Effector memory CD8-positive, alpha-beta T cell (primary cell): ENCODE measurements around the gene ST3GAL2.
A peak's percentile ranks its signal among the peaks of the same experiment; 100 is the strongest.
"Not testable (repeated sequence)": the region's sequence is repeated elsewhere in the genome, so short reads cannot be mapped to it uniquely, and the experiment has no call there.

Experiments used
- ATAC-seq: fragments of 150-1000 bp; cut with Tn5 transposase; replicated peaks from 2 replicates; pipeline ENCODE4 v1.10.0; 2021; ENCODE audit warnings: mild to moderate bottlenecking, moderate library complexity
- DNase-seq, 3 experiments: peaks; one replicate each; pipeline ENCODE4 v3.0.0; 2021
- H3K27ac Mint-ChIP-seq, 2 donors: one replicate each; pipeline ENCODE4 v1.8.0; 2022; ENCODE audit warnings: mild to moderate bottlenecking in 2 of 2, mixed read lengths in 2 of 2, moderate library complexity in 2 of 2
- H3K27me3 Mint-ChIP-seq, 2 donors: one replicate each; pipeline ENCODE4 v1.8.0; 2022; ENCODE audit warnings: mixed read lengths in 2 of 2
- H3K36me3 Mint-ChIP-seq: one replicate; pipeline ENCODE4 v1.8.0; 2022; ENCODE audit warnings: mild to moderate bottlenecking, moderate library complexity, mixed read lengths; ENCODE audit not compliant: insufficient read depth
- H3K4me1 Mint-ChIP-seq, 2 donors: one replicate each; pipeline ENCODE4 v1.8.0; 2022; ENCODE audit warnings: low read depth in 2 of 2, mixed read lengths in 2 of 2
- H3K4me3 Mint-ChIP-seq, 2 donors: one replicate each; pipeline ENCODE4 v1.8.0; 2022; ENCODE audit warnings: mild to moderate bottlenecking in 2 of 2, mixed read lengths in 2 of 2, moderate library complexity in 2 of 2
- H3K9me3 Mint-ChIP-seq, 2 donors: one replicate each; pipeline ENCODE4 v1.8.0; 2022; ENCODE audit warnings: mixed read lengths in 2 of 2

Gene ST3GAL2

DNA sequence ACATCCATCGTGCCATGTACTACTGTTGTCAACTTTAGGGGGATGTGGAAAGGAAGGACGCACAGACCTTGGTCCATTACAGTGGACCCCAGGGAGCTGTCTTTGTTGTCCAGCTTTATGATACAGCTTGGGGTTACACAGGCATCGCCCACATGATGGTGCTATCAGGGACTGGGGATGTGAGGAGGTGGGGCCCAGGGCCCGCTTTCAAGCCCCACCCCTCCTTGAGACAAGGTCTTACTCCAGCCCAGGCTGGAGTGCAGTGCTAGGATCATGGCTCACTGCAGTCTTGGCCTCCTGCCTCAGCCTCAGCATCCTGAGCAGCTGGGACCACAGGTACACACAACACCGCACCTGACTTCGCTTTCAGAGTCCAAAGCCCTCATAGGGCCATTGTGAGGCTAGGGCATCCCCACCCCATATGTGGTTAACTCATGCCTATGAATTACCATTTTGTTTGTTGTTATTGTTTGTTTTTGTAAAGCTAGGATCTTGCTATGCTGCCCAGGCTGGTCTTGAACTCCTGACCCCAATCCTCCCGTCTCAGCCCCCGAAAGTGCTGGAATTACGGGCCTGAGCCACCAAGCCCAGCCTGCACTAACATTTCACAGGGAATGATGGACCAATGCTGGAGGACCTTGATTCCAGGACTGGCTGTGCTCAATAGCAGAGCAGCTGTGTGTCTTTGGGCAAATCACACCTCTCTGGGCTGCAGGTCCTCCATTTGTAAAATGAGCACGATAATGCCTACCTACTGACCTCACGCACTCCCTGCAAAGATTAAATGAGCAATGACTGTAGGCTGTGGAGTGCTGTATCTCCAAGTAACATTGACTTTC, 17.2 kb downstream of the ST3GAL2 start:
- no peak for DNase-seq
- no peak for ATAC-seq
- no peak overlapping the region for H3K4me3 Mint-ChIP-seq
- H3K27ac Mint-ChIP-seq = peak overlapping the region in 1 of 2 donors; percentile 57
- no peaks in the 10 kb centered on the region for H3K36me3 Mint-ChIP-seq
- no peaks in the 10 kb centered on the region for H3K9me3 Mint-ChIP-seq
- no peaks in the 10 kb centered on the region for H3K27me3 Mint-ChIP-seq
- H3K4me1 Mint-ChIP-seq = peaks cover 23 to 39% of the 10 kb centered on the region in 2 donors

DNA sequence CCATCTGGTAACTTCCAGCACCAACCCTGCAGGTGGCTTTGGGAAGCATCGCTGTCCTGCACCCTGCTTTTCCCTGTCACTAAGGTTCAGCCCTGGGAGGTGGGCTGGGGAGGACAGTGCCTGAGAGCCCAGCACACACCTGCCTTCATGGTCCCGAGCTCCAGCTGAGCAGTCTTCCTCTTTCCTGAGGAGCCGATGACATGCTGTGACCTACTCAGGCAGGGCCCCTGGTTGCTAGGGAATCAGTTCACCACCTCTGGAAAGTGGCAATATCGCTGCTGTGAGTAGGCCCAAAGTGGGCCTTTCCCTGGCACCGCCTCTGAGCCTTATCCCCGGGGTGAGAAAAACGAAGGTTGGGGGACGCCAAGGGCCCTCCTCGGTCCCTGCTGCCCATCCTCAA, 17.9 kb downstream of the ST3GAL2 start:
- Mint-ChIP-seq H3K4me3 (no peak overlapping the region), H3K27ac (peak overlapping the region in 1 of 2 donors; percentile 38), H3K4me1 (peaks cover 23 to 39% of the 10 kb centered on the region in 2 donors), H3K36me3 (no peaks in the 10 kb centered on the region), H3K9me3 (no peaks in the 10 kb centered on the region), H3K27me3 (no peaks in the 10 kb centered on the region)
- ATAC-seq (no peak), DNase-seq (no peak)

DNA sequence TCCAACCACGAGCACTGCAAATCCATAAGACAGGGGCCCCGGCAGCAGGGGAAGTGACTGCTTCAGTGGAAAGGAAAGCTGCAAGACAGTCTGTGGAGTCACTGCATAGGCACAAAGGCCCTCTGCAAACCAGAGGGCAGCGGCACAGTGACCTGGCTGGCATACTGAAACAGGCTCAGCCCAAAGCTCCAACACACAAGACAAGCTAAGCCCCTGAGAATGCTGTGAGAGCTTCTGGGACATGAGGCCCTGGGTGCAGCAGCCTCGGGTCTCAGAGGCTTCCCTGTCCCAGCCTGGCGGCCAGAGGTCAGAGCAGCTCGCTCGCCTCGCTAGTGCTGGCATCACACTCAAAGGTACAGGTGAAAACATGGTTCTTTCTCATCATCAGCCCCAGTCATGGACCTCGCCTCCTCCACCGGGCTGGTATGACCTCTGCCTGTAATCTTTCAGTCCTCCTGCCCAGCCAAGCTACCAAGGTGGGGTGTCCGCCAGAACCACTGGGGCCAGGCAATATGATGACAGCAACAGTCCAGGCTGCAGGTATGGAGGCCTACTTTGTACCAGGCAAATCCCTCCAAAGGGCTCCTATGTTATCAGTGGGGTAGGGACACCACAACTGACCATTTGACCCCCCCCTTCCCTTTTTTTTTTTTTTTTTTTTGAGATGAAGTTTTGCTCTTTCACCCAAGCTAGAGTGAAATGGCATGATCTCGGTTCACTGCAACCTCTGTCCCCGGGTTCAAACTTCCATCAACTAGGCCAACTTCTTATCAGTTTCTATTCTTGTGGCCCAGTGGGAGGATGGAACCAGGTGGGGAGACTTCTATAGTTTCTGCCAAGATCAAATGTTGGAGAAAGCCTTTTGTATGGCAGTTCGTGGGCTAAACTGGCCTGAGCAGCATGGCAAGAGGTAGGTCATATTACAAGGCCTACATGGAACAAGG, 19.2 kb downstream of the ST3GAL2 start:
- DNase-seq (no peak), ATAC-seq (no peak)
- no peaks in the 10 kb centered on the region for H3K36me3 Mint-ChIP-seq
- H3K4me3 Mint-ChIP-seq = no peak overlapping the region
- H3K27me3 Mint-ChIP-seq = no peaks in the 10 kb centered on the region
- H3K27ac Mint-ChIP-seq = peak overlapping the region in 1 of 2 donors; percentile 86
- H3K9me3 Mint-ChIP-seq = no peaks in the 10 kb centered on the region
- H3K4me1 Mint-ChIP-seq = peaks cover 20 to 39% of the 10 kb centered on the region in 2 donors

DNA sequence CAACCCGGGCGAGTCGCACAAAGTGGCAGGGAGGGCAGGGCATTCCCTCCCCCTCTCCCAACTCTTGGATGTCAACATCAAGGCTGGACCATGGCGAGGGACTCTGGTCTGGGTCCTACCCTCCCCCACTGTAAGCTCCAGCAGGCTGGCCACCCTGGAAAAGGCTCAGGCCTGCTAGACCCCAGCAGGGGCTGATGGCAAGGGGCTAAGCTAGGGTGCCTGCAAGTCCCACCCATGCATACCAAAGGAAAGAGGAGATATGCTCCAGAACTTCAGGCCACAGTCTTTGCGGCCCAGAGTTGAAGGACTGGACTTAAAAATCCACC, 19.9 kb downstream of the ST3GAL2 start:
- Mint-ChIP-seq H3K27me3 (no peaks in the 10 kb centered on the region), H3K4me1 (peaks cover 20 to 39% of the 10 kb centered on the region in 2 donors), H3K9me3 (no peaks in the 10 kb centered on the region), H3K4me3 (peak overlapping the region; percentile 18 to 50), H3K36me3 (no peaks in the 10 kb centered on the region), H3K27ac (peak overlapping the region; percentile 19 to 86)
- no peak for DNase-seq
- ATAC-seq = no peak

DNA sequence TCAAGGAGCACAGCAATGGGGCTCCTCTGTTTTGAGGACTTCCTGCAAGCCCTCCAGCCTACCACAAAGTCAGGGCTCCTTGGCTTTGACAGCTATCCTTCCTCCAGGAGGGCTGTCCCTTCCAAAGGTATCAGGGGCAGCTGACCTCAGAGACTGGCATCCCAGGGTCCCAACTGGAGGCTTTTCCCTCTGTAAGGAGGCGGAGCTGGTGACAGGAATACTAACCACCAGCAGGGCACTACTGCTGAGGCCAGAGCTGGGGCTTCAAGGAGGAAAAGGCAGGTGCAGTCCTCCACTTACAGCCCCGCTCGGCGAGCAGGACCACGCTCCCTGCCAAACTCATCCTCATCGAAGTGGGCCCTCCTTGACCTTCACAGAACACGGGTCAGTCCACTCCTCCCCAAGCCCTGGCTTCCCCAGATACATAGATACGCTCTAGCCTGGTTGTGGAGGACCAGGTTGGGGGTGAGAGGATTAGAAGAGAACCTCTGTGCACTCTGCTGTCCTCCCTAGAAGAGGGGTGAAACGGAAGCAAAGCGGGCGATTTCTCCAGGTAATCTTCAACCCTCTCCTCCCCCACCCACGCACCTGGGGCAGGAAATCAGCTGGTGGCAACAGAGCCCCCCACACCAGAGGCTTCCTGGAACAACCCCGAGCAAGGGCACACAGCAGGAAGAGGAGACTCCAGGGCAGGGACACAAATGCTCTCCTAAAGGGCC, 20.5 kb downstream of the ST3GAL2 start:
- no peaks in the 10 kb centered on the region for H3K27me3 Mint-ChIP-seq
- DNase-seq (no peak), ATAC-seq (no peak)
- no peaks in the 10 kb centered on the region for H3K9me3 Mint-ChIP-seq
- no peaks in the 10 kb centered on the region for H3K36me3 Mint-ChIP-seq
- peaks cover 20 to 39% of the 10 kb centered on the region in 2 donors for H3K4me1 Mint-ChIP-seq
- peak overlapping the region; percentile 19 to 86 for H3K27ac Mint-ChIP-seq
- H3K4me3 Mint-ChIP-seq = peak overlapping the region; percentile 18 to 50

DNA sequence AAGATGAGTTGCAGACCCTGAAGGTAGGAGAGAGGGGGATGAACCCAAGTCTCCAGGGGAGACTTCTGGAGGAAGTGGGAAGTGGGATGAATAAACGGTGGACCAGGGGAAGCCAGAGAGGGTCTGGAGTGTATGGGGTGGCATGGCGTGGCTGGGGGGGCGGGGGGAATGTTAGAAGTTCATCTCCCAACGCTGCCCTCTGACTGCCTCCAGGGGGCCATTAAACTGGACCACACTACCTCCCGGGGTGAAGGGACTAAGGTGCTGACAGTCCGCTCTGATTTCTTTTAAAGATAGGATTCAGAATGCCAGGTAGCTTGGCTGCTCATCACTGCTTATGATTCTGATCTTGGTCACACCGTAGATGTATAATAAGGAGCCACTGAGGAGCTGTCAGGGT, 21.2 kb downstream of the ST3GAL2 start:
- no peak for ATAC-seq
- Mint-ChIP-seq H3K27me3 (no peaks in the 10 kb centered on the region), H3K4me1 (peaks cover 19 to 36% of the 10 kb centered on the region in 2 donors), H3K36me3 (no peaks in the 10 kb centered on the region), H3K9me3 (no peaks in the 10 kb centered on the region), H3K4me3 (peak overlapping the region in 1 of 2 donors; percentile 33), H3K27ac (peak overlapping the region in 1 of 2 donors; percentile 65)
- no peak for DNase-seq

DNA sequence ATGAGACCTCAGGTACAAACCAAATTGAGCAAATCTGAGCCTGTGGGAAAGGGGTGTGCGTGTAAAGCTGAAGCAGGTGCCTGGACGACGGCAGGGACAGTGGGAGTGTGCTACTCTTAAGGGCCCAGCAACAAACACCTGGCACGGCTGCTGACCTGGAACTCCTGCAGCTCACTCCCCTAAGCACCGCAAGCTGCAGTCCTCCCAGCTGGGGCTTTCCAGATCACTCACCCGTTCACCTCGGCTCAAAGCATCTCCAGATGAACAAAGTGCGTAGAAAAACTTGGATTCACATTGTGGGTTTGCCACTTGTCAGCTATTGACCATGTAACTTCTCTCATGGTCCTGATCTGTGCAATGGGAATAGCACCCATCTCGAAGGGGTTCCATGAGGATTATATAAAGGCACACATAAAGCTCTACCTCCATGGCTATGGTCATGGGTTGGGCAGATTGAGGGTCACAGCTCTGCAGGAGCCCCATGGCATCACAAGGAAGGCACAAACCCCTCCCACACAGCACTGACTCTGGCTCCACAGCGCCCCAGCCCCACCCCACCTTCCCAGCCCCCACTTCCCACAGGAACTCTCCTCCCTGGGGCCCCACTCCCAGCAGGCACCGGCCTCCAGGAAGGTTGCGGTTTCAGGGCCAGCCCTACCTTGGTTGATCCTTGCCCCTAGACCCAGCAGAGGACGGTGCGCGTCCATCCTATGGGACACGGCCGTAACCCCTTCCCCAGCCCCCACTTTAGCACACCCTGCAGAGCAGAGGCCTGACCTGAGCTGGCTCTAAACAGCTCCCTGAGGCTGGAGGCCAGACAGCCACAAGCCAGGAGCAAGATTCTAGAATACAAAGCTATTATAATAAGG, 21.9 kb downstream of the ST3GAL2 start:
- no peak for DNase-seq
- ATAC-seq = no peak
- H3K9me3 Mint-ChIP-seq = no peaks in the 10 kb centered on the region
- no peaks in the 10 kb centered on the region for H3K27me3 Mint-ChIP-seq
- H3K4me1 Mint-ChIP-seq = peaks cover 17 to 29% of the 10 kb centered on the region in 2 donors
- peak overlapping the region in 1 of 2 donors; percentile 65 for H3K27ac Mint-ChIP-seq
- H3K4me3 Mint-ChIP-seq = peak overlapping the region in 1 of 2 donors; percentile 33
- no peaks in the 10 kb centered on the region for H3K36me3 Mint-ChIP-seq

DNA sequence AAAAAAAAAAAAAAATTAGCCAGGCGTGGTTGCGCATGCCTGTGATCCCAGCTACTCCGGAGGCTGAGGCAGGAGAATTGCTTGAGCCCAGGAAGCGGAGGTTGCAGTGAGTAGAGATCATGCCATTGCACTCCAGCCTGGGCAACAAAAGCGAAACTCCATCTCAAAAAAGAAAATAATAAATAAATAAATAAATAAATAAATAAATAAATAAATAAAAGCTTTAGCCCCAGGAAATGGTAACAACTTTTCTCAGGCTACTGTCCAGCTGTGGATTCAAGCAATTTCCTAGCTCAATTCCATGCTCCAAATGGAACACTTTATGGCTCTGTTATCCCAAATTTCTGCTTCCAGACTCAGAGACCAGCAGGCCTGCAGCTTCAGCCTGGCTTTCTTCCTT, 25.3 kb downstream of the ST3GAL2 start:
- H3K36me3 Mint-ChIP-seq = peaks cover 14% of the 10 kb centered on the region
- not testable (repeated sequence) for H3K4me1 Mint-ChIP-seq, ATAC-seq, H3K4me3 Mint-ChIP-seq, H3K27me3 Mint-ChIP-seq, H3K27ac Mint-ChIP-seq, DNase-seq, H3K9me3 Mint-ChIP-seq

DNA sequence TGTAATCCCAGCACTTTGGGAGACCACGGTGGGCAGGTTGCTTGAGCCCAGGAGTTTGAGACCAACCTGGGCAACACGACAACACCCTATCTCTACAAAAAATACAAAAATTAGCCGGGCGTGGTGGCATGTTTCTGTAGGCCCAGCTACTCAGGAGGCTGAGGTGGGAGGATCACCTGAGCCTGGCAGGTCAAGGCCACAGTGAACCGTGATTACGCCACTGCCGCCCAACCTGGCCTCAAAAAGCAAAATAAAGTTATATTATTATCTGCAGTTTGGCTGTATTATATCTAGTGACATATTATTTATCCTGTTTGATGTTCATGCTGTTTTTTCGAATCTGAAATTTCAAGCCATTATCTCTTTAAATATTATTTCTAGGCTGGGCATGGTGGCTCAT, 26.5 kb downstream of the ST3GAL2 start:
- Mint-ChIP-seq H3K27me3 (no peaks in the 10 kb centered on the region), H3K9me3 (no peaks in the 10 kb centered on the region), H3K4me3 (no peak overlapping the region), H3K36me3 (peaks cover 14% of the 10 kb centered on the region), H3K27ac (no peak overlapping the region), H3K4me1 (peaks cover under 1 to 7% of the 10 kb centered on the region in 2 donors)
- DNase-seq (no peak), ATAC-seq (no peak)

DNA sequence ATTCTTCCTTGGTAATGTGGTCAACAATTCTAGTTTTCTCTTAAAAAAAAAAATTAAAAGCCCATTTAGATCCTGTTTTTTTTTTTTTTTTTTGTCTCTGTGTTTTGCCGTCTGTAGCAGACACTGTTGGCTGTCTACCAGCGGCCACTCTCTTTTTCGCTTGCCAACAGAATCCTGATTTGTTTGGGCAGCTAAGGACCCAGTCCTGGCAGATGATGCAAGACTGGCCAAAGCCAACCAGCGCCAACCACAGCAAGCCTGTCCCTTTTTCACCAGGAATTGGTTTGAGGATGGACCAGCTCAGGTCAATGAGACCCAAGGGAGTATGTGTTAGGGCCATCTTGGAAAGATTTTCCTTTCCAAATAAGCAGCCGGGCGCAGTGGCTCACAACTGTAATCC, 28.2 kb downstream of the ST3GAL2 start:
- peaks cover 15% of the 10 kb centered on the region for H3K36me3 Mint-ChIP-seq
- no peak overlapping the region for H3K27ac Mint-ChIP-seq
- ATAC-seq = no peak

DNA sequence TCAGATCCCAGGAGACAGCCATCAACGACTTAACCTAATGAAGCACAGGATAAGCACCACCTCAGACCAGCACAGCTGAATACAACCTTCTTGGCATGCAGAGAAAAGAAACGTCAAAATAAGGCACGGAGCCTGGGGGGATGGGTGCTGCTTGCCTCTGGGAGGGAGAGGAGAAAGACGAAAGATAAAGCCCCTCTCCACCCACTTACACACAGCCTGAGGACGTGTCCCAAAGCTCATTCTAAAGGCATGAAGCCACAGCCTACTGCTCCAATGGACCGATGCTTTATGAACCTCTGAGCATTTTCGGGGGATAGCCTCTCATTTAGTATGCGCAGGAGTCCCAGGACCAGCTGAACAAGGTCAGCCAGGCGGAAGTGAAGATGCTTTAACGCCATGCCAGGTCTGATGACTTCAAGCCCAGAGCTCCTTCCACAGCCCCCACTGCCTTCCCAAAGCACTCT, 31.1 kb downstream of the ST3GAL2 start:
- Mint-ChIP-seq H3K9me3 (no peaks in the 10 kb centered on the region), H3K36me3 (peaks cover 31% of the 10 kb centered on the region), H3K4me3 (no peak overlapping the region), H3K27ac (no peak overlapping the region), H3K4me1 (peaks cover 26 to 39% of the 10 kb centered on the region in 2 donors), H3K27me3 (no peaks in the 10 kb centered on the region)
- no peak for DNase-seq
- ATAC-seq = no peak

More for the DNA sequence above, 28.2 kb downstream of the ST3GAL2 start:
- H3K4me1 Mint-ChIP-seq = peaks cover 4 to 14% of the 10 kb centered on the region in 2 donors
- DNase-seq = no peak
- no peak overlapping the region for H3K4me3 Mint-ChIP-seq
- no peaks in the 10 kb centered on the region for H3K9me3 Mint-ChIP-seq
- no peaks in the 10 kb centered on the region for H3K27me3 Mint-ChIP-seq

DNA sequence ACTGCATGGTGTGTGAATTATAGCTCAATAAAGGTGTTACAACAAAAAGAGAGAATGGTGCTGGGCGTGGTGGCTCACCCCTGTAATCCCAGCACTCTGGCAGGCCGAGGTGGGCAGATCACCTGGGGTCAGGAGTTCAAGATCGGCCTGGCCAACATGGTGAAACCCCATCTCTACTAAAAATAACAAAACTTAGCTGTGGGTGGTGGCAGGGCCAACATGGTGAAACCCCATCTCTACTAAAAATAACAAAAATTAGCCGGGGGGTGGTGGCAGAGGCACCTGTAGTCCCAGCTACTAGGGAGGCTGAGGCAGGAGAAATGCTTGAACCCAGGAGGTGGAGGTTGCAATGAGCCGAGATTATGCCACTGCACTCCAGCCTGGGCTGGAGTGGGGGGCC, 32.8 kb downstream of the ST3GAL2 start:
- Mint-ChIP-seq H3K36me3 (peaks cover 30% of the 10 kb centered on the region), H3K27ac (peak overlapping the region; percentile 27 to 78), H3K4me1 (peaks cover 27 to 39% of the 10 kb centered on the region in 2 donors)
- not testable (repeated sequence) for H3K9me3 Mint-ChIP-seq, H3K4me3 Mint-ChIP-seq, H3K27me3 Mint-ChIP-seq, DNase-seq, ATAC-seq
